ENCODE data around the gene CTNNBL1. TPM values are rescaled to one million over a fixed set of nuclear protein-coding genes. Genes with fewer than 3 reads are reported as not detected.

Gene CTNNBL1
- total RNA-seq, 1 donor from 2014 or later, result 87.7 TPM

- H3K27me3 Mint-ChIP-seq (ENCODE audit: low read depth), result no peaks in the 10 kb centered on the region
- H3K9me3 Mint-ChIP-seq, result no peaks in the 10 kb centered on the region
- TF ChIP-seq CTCF (conservative IDR thresholded peaks at IDR 0.05), result no peak
- no peaks in the 10 kb centered on the region for H3K36me3 Mint-ChIP-seq (ENCODE audit: low read depth)
- H3K4me1 Mint-ChIP-seq, result no peaks in the 10 kb centered on the region
- DNase-seq (ENCODE audit: low read depth, low spot score), result no peak
- no peak overlapping the region for H3K27ac Mint-ChIP-seq (ENCODE audit: unreplicated experiment)
- no peak overlapping the region for H3K4me3 Mint-ChIP-seq
These were observed 187.9 kb downstream of the CTNNBL1 start for GRCh38 chr20:37881601-37882343.

- Mint-ChIP-seq H3K27ac (ENCODE audit: unreplicated experiment) (no peak overlapping the region), H3K4me1 (no peaks in the 10 kb centered on the region), H3K9me3 (no peaks in the 10 kb centered on the region), H3K36me3 (ENCODE audit: low read depth) (no peaks in the 10 kb centered on the region), H3K4me3 (no peak overlapping the region), H3K27me3 (ENCODE audit: low read depth) (no peaks in the 10 kb centered on the region)
- DNase-seq (ENCODE audit: low read depth, low spot score), result no peak
- TF ChIP-seq CTCF (conservative IDR thresholded peaks at IDR 0.05), result no peak
These were observed 189.3 kb downstream of the CTNNBL1 start for GRCh38 chr20:37882961-37883712.

GRCh38 chr20:37885042-37885441, 191.2 kb downstream of the CTNNBL1 start:
- no peak for TF ChIP-seq CTCF (conservative IDR thresholded peaks at IDR 0.05)
- peak overlapping the region; percentile 86 for H3K27ac Mint-ChIP-seq (ENCODE audit: unreplicated experiment)
- no peaks in the 10 kb centered on the region for H3K36me3 Mint-ChIP-seq (ENCODE audit: low read depth)
- no peaks in the 10 kb centered on the region for H3K27me3 Mint-ChIP-seq (ENCODE audit: low read depth)
- no peaks in the 10 kb centered on the region for H3K9me3 Mint-ChIP-seq
- DNase-seq (ENCODE audit: low read depth, low spot score), result no peak
- H3K4me1 Mint-ChIP-seq, result no peaks in the 10 kb centered on the region
- no peak overlapping the region for H3K4me3 Mint-ChIP-seq

GRCh38 chr20:37885593-37886503, 192.0 kb downstream of the CTNNBL1 start:
- H3K4me3 Mint-ChIP-seq, result no peak overlapping the region
- H3K27ac Mint-ChIP-seq (ENCODE audit: unreplicated experiment), result no peak overlapping the region
- no peak for DNase-seq (ENCODE audit: low read depth, low spot score)
- no peak for TF ChIP-seq CTCF (conservative IDR thresholded peaks at IDR 0.05)
- H3K36me3 Mint-ChIP-seq (ENCODE audit: low read depth), result no peaks in the 10 kb centered on the region
- H3K4me1 Mint-ChIP-seq, result no peaks in the 10 kb centered on the region
- no peaks in the 10 kb centered on the region for H3K27me3 Mint-ChIP-seq (ENCODE audit: low read depth)
- no peaks in the 10 kb centered on the region for H3K9me3 Mint-ChIP-seq

GRCh38 chr20:37886851-37887297, 193.0 kb downstream of the CTNNBL1 start:
- DNase-seq (ENCODE audit: low read depth, low spot score), result no peak
- no peak overlapping the region for H3K4me3 Mint-ChIP-seq
- H3K27me3 Mint-ChIP-seq (ENCODE audit: low read depth), result no peaks in the 10 kb centered on the region
- H3K27ac Mint-ChIP-seq (ENCODE audit: unreplicated experiment), result no peak overlapping the region
- TF ChIP-seq CTCF (conservative IDR thresholded peaks at IDR 0.05), result no peak
- H3K9me3 Mint-ChIP-seq, result no peaks in the 10 kb centered on the region
- no peaks in the 10 kb centered on the region for H3K36me3 Mint-ChIP-seq (ENCODE audit: low read depth)
- no peaks in the 10 kb centered on the region for H3K4me1 Mint-ChIP-seq
